NCI-H1694 (cell line): Measurements from ENCODE around the gene TRAF5.
"Not testable (repeated sequence)": the region's sequence is repeated elsewhere in the genome, so short reads cannot be mapped to it uniquely, and the experiment has no call there.

ENCODE experiments used
- DNase-seq: peaks from one replicate; lab custom pipeline; 2025; lab: John Stamatoyannopoulos, UW

The TRAF5 gene

GRCh38 chr1:211378844-211379243 is 52.2 kb downstream of the TRAF5 start:
- DNase-seq = no peak

- no peak for DNase-seq
These were observed 52.8 kb downstream of the TRAF5 start for GRCh38 chr1:211379446-211379845.

- DNase-seq = no peak
These were observed 55.0 kb downstream of the TRAF5 start for GRCh38 chr1:211381481-211382181.

- peak; percentile 75 for DNase-seq
These were observed 55.6 kb downstream of the TRAF5 start for GRCh38 chr1:211382182-211382713.

GRCh38 chr1:211382714-211383480 is 56.3 kb downstream of the TRAF5 start:
- no peak for DNase-seq

GRCh38 chr1:211384524-211384923 is 57.9 kb downstream of the TRAF5 start:
- DNase-seq = no peak

- DNase-seq = no peak
These were observed 60.3 kb downstream of the TRAF5 start for GRCh38 chr1:211386921-211387320.

GRCh38 chr1:211390829-211391228 is 64.2 kb downstream of the TRAF5 start:
- DNase-seq = not testable (repeated sequence)

GRCh38 chr1:211393203-211393602 is 66.6 kb downstream of the TRAF5 start:
- DNase-seq = no peak

- not testable (repeated sequence) for DNase-seq
These were observed 71.8 kb downstream of the TRAF5 start for GRCh38 chr1:211398266-211398930.

- DNase-seq = not testable (repeated sequence)
These were observed 73.3 kb downstream of the TRAF5 start for GRCh38 chr1:211399851-211400393.

GRCh38 chr1:211401751-211402150 is 75.1 kb downstream of the TRAF5 start:
- DNase-seq = not testable (repeated sequence)

- not testable (repeated sequence) for DNase-seq
These were observed 79.5 kb downstream of the TRAF5 start for GRCh38 chr1:211406086-211406485.

- DNase-seq = not testable (repeated sequence)
These were observed 81.1 kb downstream of the TRAF5 start for GRCh38 chr1:211407749-211408148.

GRCh38 chr1:211411639-211412038 is 85.0 kb downstream of the TRAF5 start:
- DNase-seq = no peak

GRCh38 chr1:211415700-211416099 is 89.1 kb downstream of the TRAF5 start:
- no peak for DNase-seq

- DNase-seq = not testable (repeated sequence)
These were observed 89.6 kb downstream of the TRAF5 start for GRCh38 chr1:211416246-211416627.

- not testable (repeated sequence) for DNase-seq
These were observed 90.1 kb downstream of the TRAF5 start for GRCh38 chr1:211416628-211417323.

- no peak for DNase-seq
These were observed 93.8 kb downstream of the TRAF5 start for GRCh38 chr1:211420389-211420788.

GRCh38 chr1:211420845-211421454 is 94.3 kb downstream of the TRAF5 start:
- DNase-seq = no peak

GRCh38 chr1:211424018-211424417 is 97.4 kb downstream of the TRAF5 start:
- no peak for DNase-seq
